OCI-LY7 (cell line): Measurements from ENCODE around the gene NRXN2. TPM values are rescaled to one million over a fixed set of nuclear protein-coding genes. Genes with fewer than 3 reads are reported as not detected.

Source experiments
- BruUV-seq: library from RNA; stranded (reverse); fragments of 400-500 nt; replicated peaks from 2 replicates; lab custom pipeline; 2021; lab: Mats Ljungman, UMichigan
- CTCF ChIA-PET: fragments of 300-600 bp; sonication (Branson Sonifier 250); formaldehyde crosslinking; loops from one replicate; lab custom pipeline; 2022; ENCODE audit warnings: antibody characterized with exemption; ENCODE audit not compliant: unreplicated experiment; lab: Charles Lee
- POLR2A ChIA-PET: fragments of 300-600 bp; sonication (Branson Sonifier 250); formaldehyde crosslinking; loops from one replicate; lab custom pipeline; 2022; ENCODE audit warnings: antibody characterized with exemption; lab: Charles Lee
- DNase-seq: peaks from one replicate; pipeline ENCODE4 v3.0.0-alpha.2; 2015; ENCODE audit warnings: low spot score
- H2AFZ ChIP-seq: fragments of 200-600 bp; sonication (generic), shearing (Covaris generic); 2 replicates; pipeline ENCODE4 v1.6.1; 2014; ENCODE audit warnings: mild to moderate bottlenecking, antibody characterized with exemption, low read length, moderate library complexity
- H3K27ac ChIP-seq: fragments of 200-600 bp; sonication (generic); 2 replicates; pipeline ENCODE4 v1.5.1; 2014; ENCODE audit warnings: mixed run types, low read depth, mild to moderate bottlenecking, moderate library complexity, low read length, inconsistent platforms; ENCODE audit not compliant: poor library complexity, severe bottlenecking
- H3K36me3 ChIP-seq: fragments of 200-600 bp; sonication (generic); 2 replicates; pipeline ENCODE4 v1.6.1; 2014; ENCODE audit warnings: mild to moderate bottlenecking, antibody characterized with exemption, low read length, moderate library complexity, mixed read lengths; ENCODE audit not compliant: insufficient read depth
- H3K4me1 ChIP-seq: fragments of 200-600 bp; sonication (generic); 2 replicates; pipeline ENCODE4 v1.5.1; 2014; ENCODE audit warnings: mild to moderate bottlenecking, low read length; ENCODE audit not compliant: insufficient read depth, poor library complexity, severe bottlenecking
- H3K4me2 ChIP-seq: fragments of 200-600 bp; sonication (generic); 2 replicates; pipeline ENCODE4 v1.6.1; 2014; ENCODE audit warnings: mild to moderate bottlenecking, low read length
- H3K4me3 ChIP-seq: fragments of 200-600 bp; sonication (generic); 2 replicates; pipeline ENCODE4 v1.5.1; 2014; ENCODE audit warnings: mild to moderate bottlenecking, low read depth, low read length; ENCODE audit not compliant: poor library complexity, severe bottlenecking
- H3K79me2 ChIP-seq: fragments of 200-600 bp; sonication (generic); 2 replicates; pipeline ENCODE4 v1.6.1; 2016; ENCODE audit warnings: low read depth, mild to moderate bottlenecking, low read length, moderate library complexity, mixed read lengths; ENCODE audit not compliant: insufficient read depth
- H3K9me2 ChIP-seq: fragments of 200-600 bp; sonication (generic); 2 replicates; pipeline ENCODE4 v1.6.1; 2016; ENCODE audit warnings: mild to moderate bottlenecking, low read length, mixed read lengths; ENCODE audit not compliant: insufficient read depth
- H3K9me3 ChIP-seq: fragments of 200-600 bp; sonication (generic); 2 replicates; pipeline ENCODE4 v1.6.1; 2014; ENCODE audit warnings: mild to moderate bottlenecking, mixed run types, low read length, mixed read lengths
- H4K20me1 ChIP-seq: fragments of 200-600 bp; sonication (generic); 2 replicates; pipeline ENCODE4 v1.6.1; 2014; ENCODE audit warnings: mild to moderate bottlenecking, antibody characterized with exemption, low read length, moderate library complexity, mixed read lengths; ENCODE audit not compliant: insufficient read depth
- CTCF ChIP-seq: fragments of 200-600 bp; sonication (generic); conservative IDR thresholded peaks from 2 replicates; pipeline ENCODE4 v1.5.1; 2014; ENCODE audit warnings: mild to moderate bottlenecking, antibody characterized with exemption, low read length, moderate library complexity, mixed read lengths
- EZH2phosphoT487 ChIP-seq: fragments of 200-600 bp; sonication (generic); IDR thresholded peaks from 2 replicates; pipeline ENCODE4 v1.6.1; 2018; ENCODE audit warnings: low read depth, borderline replicate concordance, mild to moderate bottlenecking, mixed run types, antibody characterized with exemption, low read length, moderate library complexity, mixed read lengths
- intact Hi-C: fragments of 100-400 bp; cut with micrococcal nuclease; formaldehyde crosslinking; loops from one replicate; pipeline ENCODE4 v1.10.0; 2022; ENCODE audit not compliant: unreplicated experiment
- total RNA-seq, 2 experiments: library from RNA; depleted of rRNA in 1 of 2; stranded (reverse); fragments of >200 nt in 1 of 2; shearing (Covaris generic) in 1 of 2; gene quantifications; 2 replicates each; pipeline ENCODE4 v1.2.3, GENCODE V29; 2014 to 2022

NRXN2 gene
- total RNA-seq, 2 experiments from 2014 or later, result 2.4 to 3.3 TPM

- Histone ChIP-seq H3K4me3 (no peak overlapping the region), H3K79me2 (no peaks in the 10 kb centered on the region), H4K20me1 (no peaks in the 10 kb centered on the region), H2AFZ (no peak overlapping the region), H3K27ac (no peak overlapping the region), H3K4me2 (no peak overlapping the region), H3K4me1 (peaks cover 22% of the 10 kb centered on the region), H3K9me2 (no peaks in the 10 kb centered on the region), H3K36me3 (no peaks in the 10 kb centered on the region), H3K9me3 (no peaks in the 10 kb centered on the region)
- no peak for DNase-seq
- no TSS peak for BruUV-seq
- TF ChIP-seq CTCF, result no peak
- no peak for TF ChIP-seq EZH2phosphoT487
- intact Hi-C loops, result no loop called here
- ChIA-PET POLR2A (interaction anchor here (0.8 kb wide), 1 partner anchor 26 kb away, joined by 3 read pairs; no protein-coding TSS in a partner anchor), CTCF (no interaction called here)
Measured at GRCh38 chr11:64720640-64721358, 2.2 kb downstream of the NRXN2 start.

GRCh38 chr11:64720167-64720566, 2.8 kb downstream of the NRXN2 start:
- H4K20me1 ChIP-seq, result no peaks in the 10 kb centered on the region
- no peaks in the 10 kb centered on the region for H3K36me3 ChIP-seq
- no peak overlapping the region for H2AFZ ChIP-seq
- peaks cover 22% of the 10 kb centered on the region for H3K4me1 ChIP-seq
- no peaks in the 10 kb centered on the region for H3K79me2 ChIP-seq
- no TSS peak for BruUV-seq
- no peak overlapping the region for H3K4me3 ChIP-seq
- no peak overlapping the region for H3K4me2 ChIP-seq
- no peak for TF ChIP-seq CTCF
- no peak for TF ChIP-seq EZH2phosphoT487
- CTCF ChIA-PET, result no interaction called here
- DNase-seq, result no peak
- POLR2A ChIA-PET, result interaction anchor here (0.7 to 0.8 kb wide), 2 partner anchors 25 to 210 kb away, joined by 3 to 4 read pairs; no protein-coding TSS in a partner anchor
- H3K9me2 ChIP-seq, result no peaks in the 10 kb centered on the region
- H3K9me3 ChIP-seq, result no peaks in the 10 kb centered on the region
- intact Hi-C loops, result no loop called here
- no peak overlapping the region for H3K27ac ChIP-seq

GRCh38 chr11:64719406-64719805, 3.6 kb downstream of the NRXN2 start:
- H3K36me3 ChIP-seq, result no peaks in the 10 kb centered on the region
- no peak overlapping the region for H2AFZ ChIP-seq
- DNase-seq, result no peak
- CTCF ChIA-PET, result no interaction called here
- no peak overlapping the region for H3K4me3 ChIP-seq
- H3K4me2 ChIP-seq, result no peak overlapping the region
- H3K79me2 ChIP-seq, result no peaks in the 10 kb centered on the region
- BruUV-seq, result no TSS peak
- no peak overlapping the region for H3K27ac ChIP-seq
- no peaks in the 10 kb centered on the region for H3K9me3 ChIP-seq
- intact Hi-C loops, result no loop called here
- no peaks in the 10 kb centered on the region for H3K9me2 ChIP-seq
- POLR2A ChIA-PET, result no interaction called here
- H4K20me1 ChIP-seq, result no peaks in the 10 kb centered on the region
- no peak for TF ChIP-seq EZH2phosphoT487
- no peak for TF ChIP-seq CTCF
- H3K4me1 ChIP-seq, result peaks cover 14% of the 10 kb centered on the region
